ENCODE data around the gene THEM4. TPM values are rescaled to one million over a fixed set of nuclear protein-coding genes. Genes with fewer than 3 reads are reported as not detected.

Gene THEM4
- total and polyA plus RNA-seq, 3 donors from 2014 or later: 33.5 to 42.0 (median 35.0) TPM

- Histone ChIP-seq H3K4me1 (peaks cover 10% of the 10 kb centered on the region), H3K4me3 (no peak overlapping the region), H3K27me3 (no peaks in the 10 kb centered on the region), H3K36me3 (ENCODE audit: low read depth, missing control alignments) (no peaks in the 10 kb centered on the region), H3K27ac (no peak overlapping the region), H3K9me3 (no peaks in the 10 kb centered on the region)
- 63 to 81% methylated on average over 1 of the region's 1 CpG for WGBS, 2 donors
- DNase-seq: no peak
- no peak for TF ChIP-seq POLR2A (IDR thresholded peaks at IDR 0.05)
- TF ChIP-seq CTCF (IDR thresholded peaks at IDR 0.05): no peak
- intact Hi-C loops (cut with DNase I; ENCODE audit: low total_unique reads): no loop called here
Measured at GRCh38 chr1:151952811-151953210, 43.5 kb upstream of the THEM4 start.

GRCh38 chr1:151949371-151950193 lies 40.3 kb upstream of the THEM4 start:
- 84 to 93% methylated on average over 15 to 18 of the region's 18 CpGs for WGBS, 2 donors
- peak overlapping the region; percentile 7 to 28 for H3K27ac ChIP-seq
- no peaks in the 10 kb centered on the region for H3K9me3 ChIP-seq
- peaks cover 16% of the 10 kb centered on the region for H3K4me1 ChIP-seq
- H3K36me3 ChIP-seq (ENCODE audit: low read depth, missing control alignments): no peaks in the 10 kb centered on the region
- H3K4me3 ChIP-seq: no peak overlapping the region
- peak; percentile 37 for DNase-seq
- H3K27me3 ChIP-seq: no peaks in the 10 kb centered on the region
- TF ChIP-seq POLR2A (IDR thresholded peaks at IDR 0.05) (no peak), CTCF (IDR thresholded peaks at IDR 0.05) (no peak)
- intact Hi-C loops (cut with DNase I; ENCODE audit: low total_unique reads): no loop called here

GRCh38 chr1:151948506-151948905 lies 39.2 kb upstream of the THEM4 start:
- no peak for DNase-seq
- no peaks in the 10 kb centered on the region for H3K9me3 ChIP-seq
- H3K4me3 ChIP-seq: no peak overlapping the region
- peaks cover 23% of the 10 kb centered on the region for H3K4me1 ChIP-seq
- H3K27ac ChIP-seq: no peak overlapping the region
- no peaks in the 10 kb centered on the region for H3K36me3 ChIP-seq (ENCODE audit: low read depth, missing control alignments)
- 66 to 73% methylated on average over 1 of the region's 1 CpG for WGBS, 2 donors
- TF ChIP-seq CTCF (IDR thresholded peaks at IDR 0.05): no peak
- no peak for TF ChIP-seq POLR2A (IDR thresholded peaks at IDR 0.05)
- no peaks in the 10 kb centered on the region for H3K27me3 ChIP-seq
- intact Hi-C loops (cut with DNase I; ENCODE audit: low total_unique reads): no loop called here

GRCh38 chr1:151947140-151947539 lies 37.8 kb upstream of the THEM4 start:
- Histone ChIP-seq H3K4me1 (peaks cover 24% of the 10 kb centered on the region), H3K27ac (no peak overlapping the region), H3K9me3 (no peaks in the 10 kb centered on the region), H3K36me3 (ENCODE audit: low read depth, missing control alignments) (no peaks in the 10 kb centered on the region), H3K4me3 (no peak overlapping the region), H3K27me3 (no peaks in the 10 kb centered on the region)
- TF ChIP-seq CTCF (IDR thresholded peaks at IDR 0.05): no peak
- TF ChIP-seq POLR2A (IDR thresholded peaks at IDR 0.05): no peak
- intact Hi-C loops (cut with DNase I; ENCODE audit: low total_unique reads): no loop called here
- WGBS, 2 donors: 78 to 85% methylated on average over 2 of the region's 2 CpGs
- no peak for DNase-seq

Measured in testis (tissue), 3 donors.